GM12891 (cell line): Measurements from ENCODE around the gene FAM25G.
"Not testable (repeated sequence)": the region's sequence is repeated elsewhere in the genome, so short reads cannot be mapped to it uniquely, and the experiment has no call there.

ENCODE experiments used
- POLR2A ChIP-seq: IDR thresholded peaks from 2 replicates; pipeline ENCODE4 v1.6.1; 2011; ENCODE audit warnings: low read depth, low read length, control low read depth
- POLR2AphosphoS5 ChIP-seq: IDR thresholded peaks from 2 replicates; pipeline ENCODE4 v1.6.1; 2011; ENCODE audit warnings: low read depth, low read length, control low read depth

GRCh38 chr10:47481768-47482181 lies 9.7 kb downstream of the FAM25G start:
- TF ChIP-seq POLR2A, POLR2AphosphoS5: not testable (repeated sequence)
